GM23338 (cell line): ENCODE data around the gene FBXW11. TPM values are rescaled to one million over a fixed set of nuclear protein-coding genes. Genes with fewer than 3 reads are reported as not detected.

Experiments
- ATAC-seq: fragments of 200-7000 bp; cut with Tn5 transposase; 3 replicates; pipeline ENCODE4 v1.9.1; 2020
- DNase-seq: peaks from one replicate; pipeline ENCODE4 v3.0.0-alpha.2; 2015; ENCODE audit warnings: low spot score
- H2AFZ ChIP-seq: fragments of 200-600 bp; sonication (generic); 2 replicates; pipeline ENCODE4 v1.8.0; 2016; ENCODE audit warnings: antibody characterized with exemption, mild to moderate bottlenecking, moderate library complexity
- H3F3A ChIP-seq: fragments of 200-600 bp; sonication (generic); replicated peaks from 2 replicates; pipeline ENCODE4 v1.8.0; 2017; ENCODE audit warnings: antibody characterized with exemption, mixed run types, low read depth
- H3K27ac ChIP-seq: fragments of 200-600 bp; sonication (generic); 2 replicates; pipeline ENCODE4 v1.6.1; 2016; ENCODE audit warnings: low read depth
- H3K27me3 ChIP-seq: fragments of 200-600 bp; sonication (generic); 2 replicates; pipeline ENCODE4 v1.8.0; 2016; ENCODE audit warnings: mild to moderate bottlenecking, mixed run types, moderate library complexity; ENCODE audit not compliant: insufficient read depth
- H3K36me3 ChIP-seq: fragments of 200-600 bp; sonication (generic); 2 replicates; pipeline ENCODE4 v1.8.0; 2016; ENCODE audit warnings: mild to moderate bottlenecking; ENCODE audit not compliant: insufficient read depth
- H3K4me1 ChIP-seq: fragments of 200-600 bp; sonication (generic); 2 replicates; pipeline ENCODE4 v1.8.0; 2016; ENCODE audit warnings: mild to moderate bottlenecking, moderate library complexity; ENCODE audit not compliant: insufficient read depth
- H3K4me2 ChIP-seq: fragments of 200-600 bp; sonication (generic); 2 replicates; pipeline ENCODE4 v1.7.1; 2017; ENCODE audit warnings: mixed run types
- H3K4me3 ChIP-seq: fragments of 200-600 bp; sonication (generic); 2 replicates; pipeline ENCODE4 v1.6.1; 2016; ENCODE audit warnings: mixed run types
- H3K79me2 ChIP-seq: fragments of 200-600 bp; sonication (generic); replicated peaks from 2 replicates; pipeline ENCODE4 v1.8.0; 2017; ENCODE audit warnings: mild to moderate bottlenecking; ENCODE audit not compliant: insufficient read depth
- H3K9me2 ChIP-seq: fragments of 200-600 bp; sonication (generic); 2 replicates; pipeline ENCODE4 v1.8.0; 2017; ENCODE audit not compliant: insufficient read depth
- H4K20me1 ChIP-seq: fragments of 200-600 bp; sonication (generic); replicated peaks from 2 replicates; pipeline ENCODE4 v1.8.0; 2017; ENCODE audit warnings: mild to moderate bottlenecking; ENCODE audit not compliant: insufficient read depth
- H3K27ac Mint-ChIP-seq: 2 replicates; pipeline ENCODE4 v1.8.0; 2020; ENCODE audit warnings: inconsistent platforms, mild to moderate bottlenecking, moderate library complexity, mixed read lengths
- H3K27me3 Mint-ChIP-seq: 3 replicates; pipeline ENCODE4 v1.8.0; 2022; ENCODE audit warnings: low read depth, mild to moderate bottlenecking, moderate library complexity, mixed read lengths, inconsistent platforms; ENCODE audit not compliant: insufficient read depth, poor library complexity
- H3K36me3 Mint-ChIP-seq: 3 replicates; pipeline ENCODE4 v1.8.0; 2021; ENCODE audit warnings: low read depth, mild to moderate bottlenecking, inconsistent platforms, moderate library complexity, mixed read lengths
- H3K4me1 Mint-ChIP-seq: 3 replicates; pipeline ENCODE4 v1.8.0; 2020; ENCODE audit warnings: mild to moderate bottlenecking, inconsistent platforms, mixed read lengths
- H3K4me3 Mint-ChIP-seq: 3 replicates; pipeline ENCODE4 v1.8.0; 2021; ENCODE audit warnings: moderate library complexity, mild to moderate bottlenecking, inconsistent platforms, mixed read lengths
- H3K9me3 Mint-ChIP-seq: 3 replicates; pipeline ENCODE4 v1.8.0; 2020; ENCODE audit warnings: moderate library complexity, mild to moderate bottlenecking, inconsistent platforms, mixed read lengths
- CREB1 ChIP-seq: fragments of 250-450 bp; sonication (Bioruptor Pico); IDR thresholded peaks from 2 replicates; pipeline ENCODE4 v1.5.0; 2020; ENCODE audit warnings: low read depth, mild to moderate bottlenecking, moderate library complexity
- CTCF ChIP-seq, 2 experiments: fragments of 200-600 bp in 1 of 2; sonication (generic) in 1 of 2; conservative IDR thresholded peaks; 2 replicates each; pipeline versions ENCODE4 v1.5.1 to v1.6.1; 2016 to 2017; ENCODE audit warnings: antibody characterized with exemption in 2 of 2, low read depth in 2 of 2, mild to moderate bottlenecking in 2 of 2, moderate library complexity in 1 of 2
- EZH2 ChIP-seq: fragments of 200-600 bp; sonication (generic); IDR thresholded peaks from one replicate; pipeline ENCODE4 v1.8.0; 2017; ENCODE audit warnings: antibody characterized with exemption, mild to moderate bottlenecking, low read depth; ENCODE audit not compliant: unreplicated experiment
- EZH2phosphoT487 ChIP-seq: fragments of 200-600 bp; sonication (generic); IDR thresholded peaks from one replicate; pipeline ENCODE4 v1.8.1; 2018; ENCODE audit warnings: antibody characterized with exemption; ENCODE audit not compliant: unreplicated experiment
- JUNB ChIP-seq: IDR thresholded peaks from one replicate; pipeline ENCODE4 v1.6.1; 2016; ENCODE audit warnings: antibody characterized with exemption; ENCODE audit not compliant: unreplicated experiment
- NANOG ChIP-seq: IDR thresholded peaks from 2 replicates; pipeline ENCODE4 v1.6.1; 2016; ENCODE audit warnings: antibody characterized with exemption, borderline replicate concordance
- POLR2AphosphoS5 ChIP-seq: IDR thresholded peaks from 2 replicates; pipeline ENCODE4 v1.6.1; 2016; ENCODE audit warnings: antibody characterized with exemption, low read depth
- REST ChIP-seq: IDR thresholded peaks from one replicate; pipeline ENCODE4 v1.6.1; 2018; ENCODE audit warnings: antibody characterized with exemption; ENCODE audit not compliant: unreplicated experiment
- STAT1 ChIP-seq: IDR thresholded peaks from one replicate; pipeline ENCODE4 v1.6.1; 2016; ENCODE audit warnings: antibody characterized with exemption; ENCODE audit not compliant: unreplicated experiment
- ZNF114 ChIP-seq: fragments of 250-450 bp; sonication (Bioruptor Pico); IDR thresholded peaks from 2 replicates; pipeline ENCODE4 v1.5.0; 2020; ENCODE audit warnings: mild to moderate bottlenecking, moderate library complexity
- ZNF331 ChIP-seq: fragments of 250-450 bp; sonication (Bioruptor Pico); IDR thresholded peaks from 2 replicates; pipeline ENCODE4 v1.5.0; 2020; ENCODE audit warnings: low read depth, mild to moderate bottlenecking, moderate library complexity
- polyA plus RNA-seq: library from polyadenylated mRNA; unstranded; fragments of >200 nt; fragmentation: Nextera tagmentation; extraction: Ambion mirVana; gene quantifications from 2 replicates; pipeline ENCODE4 v1.2.1, GENCODE V29; 2016
- total RNA-seq: library from RNA; depleted of rRNA; stranded (reverse); fragments of >200 nt; shearing (Covaris generic); gene quantifications from 2 replicates; pipeline ENCODE4 v1.2.3, GENCODE V29; 2014
- TF ChIP-seq, protein P1 (sequence below): IDR thresholded peaks from 2 replicates; pipeline ENCODE4 v1.6.1; 2016; ENCODE audit warnings: antibody characterized with exemption
- TF ChIP-seq, protein P2 (sequence below): fragments of 250-450 bp; sonication (Bioruptor Pico); IDR thresholded peaks from 2 replicates; pipeline ENCODE4 v1.5.0; 2020; ENCODE audit warnings: mild to moderate bottlenecking, moderate library complexity

FBXW11 gene
- total and polyA plus RNA-seq, 2 experiments from 2014 or later, result 45.0 to 88.0 TPM

DNA sequence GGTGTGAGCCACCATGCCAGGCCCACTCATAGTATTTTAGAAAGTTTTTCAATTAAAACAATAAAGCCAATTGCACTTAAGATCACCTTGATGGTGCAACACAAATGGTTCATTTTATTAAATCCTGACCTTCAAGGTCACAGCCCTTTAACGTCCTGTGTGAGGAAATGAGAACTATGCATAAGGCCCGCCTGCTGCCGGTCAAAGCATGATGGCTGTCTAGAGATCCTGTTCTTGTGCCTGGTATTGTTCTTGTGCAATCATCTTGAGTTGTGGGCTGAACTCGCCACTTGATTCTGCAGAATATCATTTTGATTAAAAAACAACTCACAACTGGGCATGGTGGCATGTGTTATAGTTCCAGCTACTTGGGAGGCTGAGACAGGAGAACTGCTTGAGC, 43.6 kb upstream of the FBXW11 start:
- ATAC-seq, result no peak
- Mint-ChIP-seq H3K4me1 (peaks cover 20% of the 10 kb centered on the region), H3K27ac (no peak overlapping the region), H3K9me3 (peaks cover 2% of the 10 kb centered on the region; the same call in 1 of the 3 replicates), H3K36me3 (peaks cover 23% of the 10 kb centered on the region), H3K27me3 (peaks cover 7% of the 10 kb centered on the region), H3K4me3 (no peak overlapping the region)
- Histone ChIP-seq H3K27me3 (no peaks in the 10 kb centered on the region), H3K79me2 (no peaks in the 10 kb centered on the region), H3K27ac (no peak overlapping the region), H3K4me1 (peaks cover 17% of the 10 kb centered on the region), H3F3A (no peaks in the 10 kb centered on the region; the same call in 1 of the 2 replicates), H3K9me2 (no peaks in the 10 kb centered on the region), H2AFZ (no peak overlapping the region), H3K36me3 (peaks cover 7% of the 10 kb centered on the region; the same call in 1 of the 2 replicates), H3K4me3 (no peak overlapping the region), H3K4me2 (no peak overlapping the region), H4K20me1 (no peaks in the 10 kb centered on the region)
- DNase-seq, result no peak
- TF ChIP-seq NANOG, result no peak
- TF ChIP-seq ZNF331 (CRISPR knock-in tag), result no peak
- no peak for TF ChIP-seq CREB1 (CRISPR knock-in tag)
- TF ChIP-seq EZH2phosphoT487, result no peak
- no peak for TF ChIP-seq ZNF114 (CRISPR knock-in tag)
- no peak for TF ChIP-seq STAT1
- TF ChIP-seq EZH2, result no peak
- TF ChIP-seq REST, result no peak
- TF ChIP-seq CTCF (conservative IDR thresholded peaks at IDR 0.05; ENCODE audit: low read depth in 2 of 2), result no peak
- TF ChIP-seq JUNB, result no peak
- TF ChIP-seq, protein P1, sequence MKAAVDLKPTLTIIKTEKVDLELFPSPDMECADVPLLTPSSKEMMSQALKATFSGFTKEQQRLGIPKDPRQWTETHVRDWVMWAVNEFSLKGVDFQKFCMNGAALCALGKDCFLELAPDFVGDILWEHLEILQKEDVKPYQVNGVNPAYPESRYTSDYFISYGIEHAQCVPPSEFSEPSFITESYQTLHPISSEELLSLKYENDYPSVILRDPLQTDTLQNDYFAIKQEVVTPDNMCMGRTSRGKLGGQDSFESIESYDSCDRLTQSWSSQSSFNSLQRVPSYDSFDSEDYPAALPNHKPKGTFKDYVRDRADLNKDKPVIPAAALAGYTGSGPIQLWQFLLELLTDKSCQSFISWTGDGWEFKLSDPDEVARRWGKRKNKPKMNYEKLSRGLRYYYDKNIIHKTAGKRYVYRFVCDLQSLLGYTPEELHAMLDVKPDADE, result no peak
- TF ChIP-seq, protein P2, sequence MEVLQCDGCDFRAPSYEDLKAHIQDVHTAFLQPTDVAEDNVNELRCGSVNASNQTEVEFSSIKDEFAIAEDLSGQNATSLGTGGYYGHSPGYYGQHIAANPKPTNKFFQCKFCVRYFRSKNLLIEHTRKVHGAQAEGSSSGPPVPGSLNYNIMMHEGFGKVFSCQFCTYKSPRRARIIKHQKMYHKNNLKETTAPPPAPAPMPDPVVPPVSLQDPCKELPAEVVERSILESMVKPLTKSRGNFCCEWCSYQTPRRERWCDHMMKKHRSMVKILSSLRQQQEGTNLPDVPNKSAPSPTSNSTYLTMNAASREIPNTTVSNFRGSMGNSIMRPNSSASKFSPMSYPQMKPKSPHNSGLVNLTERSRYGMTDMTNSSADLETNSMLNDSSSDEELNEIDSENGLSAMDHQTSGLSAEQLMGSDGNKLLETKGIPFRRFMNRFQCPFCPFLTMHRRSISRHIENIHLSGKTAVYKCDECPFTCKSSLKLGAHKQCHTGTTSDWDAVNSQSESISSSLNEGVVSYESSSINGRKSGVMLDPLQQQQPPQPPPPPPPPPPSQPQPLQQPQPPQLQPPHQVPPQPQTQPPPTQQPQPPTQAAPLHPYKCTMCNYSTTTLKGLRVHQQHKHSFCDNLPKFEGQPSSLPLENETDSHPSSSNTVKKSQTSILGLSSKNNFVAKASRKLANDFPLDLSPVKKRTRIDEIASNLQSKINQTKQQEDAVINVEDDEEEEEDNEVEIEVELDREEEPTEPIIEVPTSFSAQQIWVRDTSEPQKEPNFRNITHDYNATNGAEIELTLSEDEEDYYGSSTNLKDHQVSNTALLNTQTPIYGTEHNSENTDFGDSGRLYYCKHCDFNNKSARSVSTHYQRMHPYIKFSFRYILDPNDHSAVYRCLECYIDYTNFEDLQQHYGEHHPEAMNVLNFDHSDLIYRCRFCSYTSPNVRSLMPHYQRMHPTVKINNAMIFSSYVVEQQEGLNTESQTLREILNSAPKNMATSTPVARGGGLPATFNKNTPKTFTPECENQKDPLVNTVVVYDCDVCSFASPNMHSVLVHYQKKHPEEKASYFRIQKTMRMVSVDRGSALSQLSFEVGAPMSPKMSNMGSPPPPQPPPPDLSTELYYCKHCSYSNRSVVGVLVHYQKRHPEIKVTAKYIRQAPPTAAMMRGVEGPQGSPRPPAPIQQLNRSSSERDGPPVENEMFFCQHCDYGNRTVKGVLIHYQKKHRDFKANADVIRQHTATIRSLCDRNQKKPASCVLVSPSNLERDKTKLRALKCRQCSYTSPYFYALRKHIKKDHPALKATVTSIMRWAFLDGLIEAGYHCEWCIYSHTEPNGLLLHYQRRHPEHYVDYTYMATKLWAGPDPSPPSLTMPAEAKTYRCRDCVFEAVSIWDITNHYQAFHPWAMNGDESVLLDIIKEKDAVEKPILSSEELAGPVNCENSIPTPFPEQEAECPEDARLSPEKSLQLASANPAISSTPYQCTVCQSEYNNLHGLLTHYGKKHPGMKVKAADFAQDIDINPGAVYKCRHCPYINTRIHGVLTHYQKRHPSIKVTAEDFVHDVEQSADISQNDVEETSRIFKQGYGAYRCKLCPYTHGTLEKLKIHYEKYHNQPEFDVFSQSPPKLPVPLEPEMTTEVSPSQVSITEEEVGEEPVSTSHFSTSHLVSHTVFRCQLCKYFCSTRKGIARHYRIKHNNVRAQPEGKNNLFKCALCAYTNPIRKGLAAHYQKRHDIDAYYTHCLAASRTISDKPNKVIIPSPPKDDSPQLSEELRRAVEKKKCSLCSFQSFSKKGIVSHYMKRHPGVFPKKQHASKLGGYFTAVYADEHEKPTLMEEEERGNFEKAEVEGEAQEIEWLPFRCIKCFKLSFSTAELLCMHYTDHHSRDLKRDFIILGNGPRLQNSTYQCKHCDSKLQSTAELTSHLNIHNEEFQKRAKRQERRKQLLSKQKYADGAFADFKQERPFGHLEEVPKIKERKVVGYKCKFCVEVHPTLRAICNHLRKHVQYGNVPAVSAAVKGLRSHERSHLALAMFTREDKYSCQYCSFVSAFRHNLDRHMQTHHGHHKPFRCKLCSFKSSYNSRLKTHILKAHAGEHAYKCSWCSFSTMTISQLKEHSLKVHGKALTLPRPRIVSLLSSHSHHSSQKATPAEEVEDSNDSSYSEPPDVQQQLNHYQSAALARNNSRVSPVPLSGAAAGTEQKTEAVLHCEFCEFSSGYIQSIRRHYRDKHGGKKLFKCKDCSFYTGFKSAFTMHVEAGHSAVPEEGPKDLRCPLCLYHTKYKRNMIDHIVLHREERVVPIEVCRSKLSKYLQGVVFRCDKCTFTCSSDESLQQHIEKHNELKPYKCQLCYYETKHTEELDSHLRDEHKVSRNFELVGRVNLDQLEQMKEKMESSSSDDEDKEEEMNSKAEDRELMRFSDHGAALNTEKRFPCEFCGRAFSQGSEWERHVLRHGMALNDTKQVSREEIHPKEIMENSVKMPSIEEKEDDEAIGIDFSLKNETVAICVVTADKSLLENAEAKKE, result no peak
- TF ChIP-seq POLR2AphosphoS5, result no peak
